Ovary (tissue), 3 donors: Measurements from ENCODE around the gene CARMIL1.

Experiments used
- CTCF ChIP-seq, 3 donors: fragments of 450-650 bp in 2 of 3; fragments of 200-600 bp in 1 of 3; IDR thresholded peaks; one replicate each; pipeline versions ENCODE4 v1.5.1 to v1.8.0; 2016 to 2022; ENCODE audit warnings: antibody characterized with exemption in 3 of 3, mild to moderate bottlenecking in 1 of 3
- POLR2A ChIP-seq: fragments of 450-650 bp; IDR thresholded peaks from one replicate; pipeline ENCODE4 v1.6.1; 2017; ENCODE audit warnings: antibody characterized with exemption, mild to moderate bottlenecking, moderate library complexity
- donor health status: DM: no; HTN: no; CAD: no.

GRCh38 chr6:25482996-25483395 lies 203.8 kb downstream of the CARMIL1 start:
- TF ChIP-seq POLR2A = no peak
- no peak for TF ChIP-seq CTCF (IDR thresholded peaks at IDR 0.05)
